Osteoblast (primary cell): ENCODE measurements around the gene NFAT5. TPM values are rescaled to one million over a fixed set of nuclear protein-coding genes. Genes with fewer than 3 reads are reported as not detected.

ENCODE experiments used
- DNase-seq: peaks from one replicate; pipeline ENCODE4 v3.0.0; 2011; ENCODE audit warnings: low spot score, mixed read lengths; ENCODE audit not compliant: insufficient read length; ENCODE audit errors: missing footprints
- H2AFZ ChIP-seq: 2 replicates; pipeline ENCODE4 v1.6.0; 2011; ENCODE audit warnings: mild to moderate bottlenecking, low read length
- H3K27ac ChIP-seq: 2 replicates; pipeline ENCODE4 v1.5.1; 2011; ENCODE audit warnings: mild to moderate bottlenecking, low read depth, low read length, moderate library complexity
- H3K27me3 ChIP-seq: 2 replicates; pipeline ENCODE4 v1.6.0; 2012; ENCODE audit warnings: mild to moderate bottlenecking, control low read depth, inconsistent platforms, low read length, moderate library complexity; ENCODE audit not compliant: insufficient read depth
- H3K36me3 ChIP-seq: 2 replicates; pipeline ENCODE4 v1.5.1; 2011; ENCODE audit warnings: mild to moderate bottlenecking, low read length, control low read depth, moderate library complexity; ENCODE audit not compliant: insufficient read depth
- H3K4me1 ChIP-seq: 2 replicates; pipeline ENCODE4 v1.5.1; 2011; ENCODE audit warnings: mild to moderate bottlenecking, low read length, control low read depth, moderate library complexity; ENCODE audit not compliant: insufficient read depth
- H3K4me2 ChIP-seq: 2 replicates; pipeline ENCODE4 v1.6.0; 2011; ENCODE audit warnings: mild to moderate bottlenecking, low read length; ENCODE audit not compliant: insufficient read depth
- H3K4me3 ChIP-seq: fragments of 200-600 bp; sonication (generic); 3 replicates; pipeline ENCODE4 v1.5.1; 2012; ENCODE audit warnings: mild to moderate bottlenecking, low read length, inconsistent platforms; ENCODE audit not compliant: insufficient read depth
- H3K79me2 ChIP-seq: 2 replicates; pipeline ENCODE4 v1.6.0; 2012; ENCODE audit warnings: mild to moderate bottlenecking, low read length, control low read depth, inconsistent platforms; ENCODE audit not compliant: insufficient read depth
- H3K9me3 ChIP-seq: 2 replicates; pipeline ENCODE4 v1.5.1; 2011; ENCODE audit warnings: low read depth, low read length, control low read depth
- H4K20me1 ChIP-seq: 2 replicates; pipeline ENCODE4 v1.6.0; 2012; ENCODE audit warnings: mild to moderate bottlenecking, low read length, control low read depth; ENCODE audit not compliant: insufficient read depth
- CTCF ChIP-seq: IDR thresholded peaks from 2 replicates; pipeline ENCODE4 v1.5.1; 2011; ENCODE audit warnings: mild to moderate bottlenecking, low read depth, low read length, moderate library complexity; ENCODE audit errors: extremely low read depth
- total RNA-seq: library from RNA; depleted of rRNA; stranded (reverse); fragments of >200 nt; gene quantifications from 2 replicates; pipeline ENCODE4 v1.2.3, GENCODE V29; 2012

Gene NFAT5
- total RNA-seq, 1 donor = 29.3 TPM

GRCh38 chr16:69745232-69745612 is 179.5 kb downstream of the NFAT5 start:
- Histone ChIP-seq H3K9me3 (no peaks in the 10 kb centered on the region), H3K4me3 (no peak overlapping the region)

GRCh38 chr16:69745959-69746358 is 180.2 kb downstream of the NFAT5 start:
- H3K4me3 ChIP-seq = no peak overlapping the region
- peaks cover 35% of the 10 kb centered on the region for H3K79me2 ChIP-seq
- no peaks in the 10 kb centered on the region for H3K27me3 ChIP-seq
- H3K4me2 ChIP-seq = no peak overlapping the region
- no peaks in the 10 kb centered on the region for H3K9me3 ChIP-seq
- H4K20me1 ChIP-seq = peaks cover 10% of the 10 kb centered on the region
- no peak overlapping the region for H3K27ac ChIP-seq
- H3K36me3 ChIP-seq = peaks cover 91% of the 10 kb centered on the region
- DNase-seq = no peak
- no peak overlapping the region for H2AFZ ChIP-seq
- no peak for TF ChIP-seq CTCF
- H3K4me1 ChIP-seq = peaks cover 5% of the 10 kb centered on the region

More at GRCh38 chr16:69745232-69745612, 179.5 kb downstream of the NFAT5 start:
- DNase-seq = no peak
- no peak overlapping the region for H2AFZ ChIP-seq
- no peak overlapping the region for H3K27ac ChIP-seq
- H3K4me1 ChIP-seq = peaks cover 5% of the 10 kb centered on the region
- peaks cover 88% of the 10 kb centered on the region for H3K36me3 ChIP-seq
- TF ChIP-seq CTCF = no peak
- H4K20me1 ChIP-seq = peaks cover 10% of the 10 kb centered on the region
- peaks cover 28% of the 10 kb centered on the region for H3K79me2 ChIP-seq
- no peaks in the 10 kb centered on the region for H3K27me3 ChIP-seq
- no peak overlapping the region for H3K4me2 ChIP-seq

- H3K4me1 ChIP-seq = no peaks in the 10 kb centered on the region
- no peak overlapping the region for H3K4me2 ChIP-seq
- H4K20me1 ChIP-seq = peaks cover 8% of the 10 kb centered on the region
- no peaks in the 10 kb centered on the region for H3K27me3 ChIP-seq
- no peaks in the 10 kb centered on the region for H3K9me3 ChIP-seq
- no peak overlapping the region for H2AFZ ChIP-seq
- no peak for TF ChIP-seq CTCF
- DNase-seq = no peak
- peaks cover 45% of the 10 kb centered on the region for H3K79me2 ChIP-seq
- H3K36me3 ChIP-seq = peaks cover 91% of the 10 kb centered on the region
- no peak overlapping the region for H3K4me3 ChIP-seq
- H3K27ac ChIP-seq = no peak overlapping the region
Measured at GRCh38 chr16:69747115-69747514, 181.3 kb downstream of the NFAT5 start.

- H3K36me3 ChIP-seq = peaks cover 79% of the 10 kb centered on the region
- TF ChIP-seq CTCF = no peak
- H3K4me3 ChIP-seq = no peak overlapping the region
Measured at GRCh38 chr16:69748694-69749345, 183.1 kb downstream of the NFAT5 start.

More at GRCh38 chr16:69748694-69749345, 183.1 kb downstream of the NFAT5 start:
- DNase-seq = no peak
- Histone ChIP-seq H4K20me1 (peaks cover 16% of the 10 kb centered on the region), H3K4me2 (no peak overlapping the region), H3K79me2 (peaks cover 59% of the 10 kb centered on the region), H3K27ac (no peak overlapping the region), H3K9me3 (no peaks in the 10 kb centered on the region), H3K27me3 (no peaks in the 10 kb centered on the region), H3K4me1 (peaks cover 3% of the 10 kb centered on the region), H2AFZ (no peak overlapping the region)
